Gastroesophageal sphincter (tissue), 3 donors: ENCODE results near the gene FBRSL1.

Source experiments
- POLR2A ChIP-seq, 2 donors: fragments of 450-650 bp; IDR thresholded peaks; one replicate each; pipeline ENCODE4 v1.6.1; 2017; ENCODE audit warnings: antibody characterized with exemption in 2 of 2, mild to moderate bottlenecking in 2 of 2, moderate library complexity in 1 of 2
- POLR2AphosphoS5 ChIP-seq: sonication (generic); formaldehyde crosslinking; IDR thresholded peaks from one replicate; pipeline ENCODE4 v1.6.1; 2017; ENCODE audit warnings: antibody characterized with exemption
- TF ChIP-seq, protein P1 (sequence below), 4 experiments: fragments of 200-600 bp in 2 of 4; fragments of 450-650 bp in 2 of 4; sonication (generic) in 1 of 4; IDR thresholded peaks; one replicate each; pipeline ENCODE4 v1.5.1; 2017 to 2019; ENCODE audit warnings: antibody characterized with exemption in 4 of 4, mild to moderate bottlenecking in 2 of 4, moderate library complexity in 2 of 4

DNA sequence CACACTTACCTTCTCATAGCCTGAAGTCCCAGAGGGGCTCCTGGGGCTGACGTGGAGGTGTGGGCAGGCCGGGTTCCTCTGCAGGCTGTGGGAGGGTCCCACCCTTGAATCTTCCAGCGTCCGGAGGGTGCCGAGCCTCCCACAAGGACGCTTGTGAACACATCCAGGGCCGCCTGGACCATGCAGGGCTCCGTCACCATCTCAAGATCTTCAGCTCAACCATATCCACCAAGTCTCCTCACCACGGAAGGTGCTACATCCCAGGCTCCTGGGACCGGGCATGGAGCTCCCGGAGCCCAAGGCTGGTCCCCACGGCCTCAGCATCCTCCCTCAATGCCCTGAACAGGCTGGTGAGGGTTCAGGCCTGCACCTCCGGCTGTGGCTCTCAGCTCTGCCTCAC is 10.7 kb upstream of the FBRSL1 start:
- TF ChIP-seq POLR2A (IDR thresholded peaks at IDR 0.05) (no peak), POLR2AphosphoS5 (no peak)
- TF ChIP-seq, protein P1, sequence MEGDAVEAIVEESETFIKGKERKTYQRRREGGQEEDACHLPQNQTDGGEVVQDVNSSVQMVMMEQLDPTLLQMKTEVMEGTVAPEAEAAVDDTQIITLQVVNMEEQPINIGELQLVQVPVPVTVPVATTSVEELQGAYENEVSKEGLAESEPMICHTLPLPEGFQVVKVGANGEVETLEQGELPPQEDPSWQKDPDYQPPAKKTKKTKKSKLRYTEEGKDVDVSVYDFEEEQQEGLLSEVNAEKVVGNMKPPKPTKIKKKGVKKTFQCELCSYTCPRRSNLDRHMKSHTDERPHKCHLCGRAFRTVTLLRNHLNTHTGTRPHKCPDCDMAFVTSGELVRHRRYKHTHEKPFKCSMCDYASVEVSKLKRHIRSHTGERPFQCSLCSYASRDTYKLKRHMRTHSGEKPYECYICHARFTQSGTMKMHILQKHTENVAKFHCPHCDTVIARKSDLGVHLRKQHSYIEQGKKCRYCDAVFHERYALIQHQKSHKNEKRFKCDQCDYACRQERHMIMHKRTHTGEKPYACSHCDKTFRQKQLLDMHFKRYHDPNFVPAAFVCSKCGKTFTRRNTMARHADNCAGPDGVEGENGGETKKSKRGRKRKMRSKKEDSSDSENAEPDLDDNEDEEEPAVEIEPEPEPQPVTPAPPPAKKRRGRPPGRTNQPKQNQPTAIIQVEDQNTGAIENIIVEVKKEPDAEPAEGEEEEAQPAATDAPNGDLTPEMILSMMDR (IDR thresholded peaks at IDR 0.05): no peak
